ENCODE measurements around the gene SELENOW. TPM values are rescaled to one million over a fixed set of nuclear protein-coding genes. Genes with fewer than 3 reads are reported as not detected.
"Not testable (repeated sequence)": the region's sequence is repeated elsewhere in the genome, so short reads cannot be mapped to it uniquely, and the experiment has no call there.

SELENOW gene
- total RNA-seq, 2 experiments from 2014 or later: 110 to 120 TPM

DNA sequence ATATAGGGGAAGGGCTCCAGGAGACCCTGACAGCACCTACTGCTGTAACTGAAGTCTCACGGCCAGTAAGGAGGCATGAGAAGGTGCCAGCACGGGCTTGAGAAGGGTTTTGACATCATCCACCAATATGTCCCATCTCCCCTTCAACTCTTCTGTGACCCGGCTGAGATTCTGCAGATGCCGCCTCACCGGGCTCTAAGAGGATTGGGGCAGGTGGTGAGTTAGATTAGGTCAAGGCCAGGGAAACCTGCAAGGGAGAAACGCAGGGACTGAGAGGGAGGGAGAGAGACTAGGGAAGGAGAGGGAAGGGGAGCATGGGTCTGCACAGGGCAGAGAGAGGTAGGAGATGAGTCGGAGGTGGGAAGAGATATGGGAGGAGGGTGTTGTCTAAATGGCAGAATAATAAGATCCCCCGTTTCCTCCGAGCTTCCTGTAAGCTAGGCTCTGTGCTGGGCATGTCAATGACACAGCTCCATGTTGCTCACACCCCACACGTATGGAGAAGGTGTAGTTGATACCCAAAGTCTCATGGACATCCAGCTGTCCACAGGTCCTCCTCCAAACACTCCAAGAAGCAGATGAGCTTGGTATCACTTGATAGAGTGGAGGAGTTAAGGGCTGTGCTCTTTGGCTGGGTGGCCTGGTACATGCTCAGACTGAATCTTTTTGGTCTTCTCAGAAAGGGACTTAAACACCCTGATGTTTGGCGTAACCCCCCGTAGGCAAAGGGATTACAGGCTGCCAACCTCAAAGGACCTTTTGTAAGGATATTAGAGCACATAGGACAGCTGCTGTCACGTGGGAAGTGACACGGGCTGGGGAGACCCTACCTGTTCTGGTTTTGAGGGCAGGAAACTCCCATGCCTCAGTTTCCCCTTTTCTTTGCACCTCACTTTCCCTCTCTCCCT is 19.7 kb downstream of the SELENOW start:
- H3K27ac Mint-ChIP-seq: no peak overlapping the region
- H3K27me3 Mint-ChIP-seq: peaks cover 2% of the 10 kb centered on the region
- no peak for DNase-seq
- no peaks in the 10 kb centered on the region for H3K4me1 Mint-ChIP-seq
- ChIA-PET POLR2A (no interaction called here), CTCF (interaction anchor here (0.5 to 2.8 kb wide), 2 partner anchors 9 to 49 kb away, joined by 4 to 14 read pairs; no protein-coding TSS in a partner anchor)
- H3K36me3 Mint-ChIP-seq (ENCODE audit: low read depth): no peaks in the 10 kb centered on the region
- H3K9me3 Mint-ChIP-seq: peaks cover 5% of the 10 kb centered on the region
- no peak overlapping the region for H3K4me3 Mint-ChIP-seq

DNA sequence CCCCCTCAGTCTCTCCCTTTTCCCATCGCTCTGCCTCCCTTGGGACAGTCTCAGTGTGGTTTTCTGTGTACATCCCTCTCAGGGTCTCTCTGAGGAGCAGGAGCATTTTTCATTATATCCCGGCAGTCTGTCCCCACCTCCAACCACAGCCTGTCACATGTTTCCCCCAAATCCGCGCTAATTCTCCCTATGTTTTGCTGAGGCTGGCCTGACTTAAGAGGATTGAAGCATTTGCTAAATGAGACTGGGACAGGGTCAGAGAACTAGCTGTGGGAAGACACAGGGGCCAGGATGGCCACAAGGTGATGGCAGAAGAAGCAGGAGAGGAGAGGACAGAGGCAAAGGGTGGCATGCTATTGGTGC is 20.4 kb downstream of the SELENOW start:
- POLR2A ChIA-PET: no interaction called here
- no peaks in the 10 kb centered on the region for H3K4me1 Mint-ChIP-seq
- no peak overlapping the region for H3K27ac Mint-ChIP-seq
- DNase-seq: no peak
- H3K36me3 Mint-ChIP-seq (ENCODE audit: low read depth): no peaks in the 10 kb centered on the region
- peaks cover 2% of the 10 kb centered on the region for H3K27me3 Mint-ChIP-seq
- peaks cover 5% of the 10 kb centered on the region for H3K9me3 Mint-ChIP-seq
- CTCF ChIA-PET: interaction anchor here (0.5 to 2.8 kb wide), 2 partner anchors 10 to 48 kb away, joined by 4 to 14 read pairs; no protein-coding TSS in a partner anchor
- H3K4me3 Mint-ChIP-seq: no peak overlapping the region

DNA sequence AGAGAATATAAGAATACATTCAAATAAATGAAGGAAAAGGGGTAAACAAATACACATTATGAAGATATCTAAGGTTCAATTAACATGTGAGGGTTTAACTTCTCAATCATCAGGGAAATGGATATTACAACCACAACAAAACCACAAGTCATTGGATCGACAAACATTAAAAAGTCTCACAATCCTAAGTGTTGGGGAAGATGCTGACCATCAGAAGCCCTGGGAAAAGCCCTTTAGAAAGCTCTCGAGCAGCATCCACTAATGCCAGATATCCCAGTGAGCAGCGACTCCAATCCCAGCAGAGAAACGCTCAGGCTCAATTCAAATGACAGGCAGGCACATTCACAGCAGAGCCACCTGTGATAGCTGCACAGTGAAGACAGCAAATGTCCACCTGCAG is 22.8 kb downstream of the SELENOW start:
- ChIA-PET POLR2A (no interaction called here), CTCF (interaction anchor here (1.4 kb wide), 1 partner anchor 10 kb away, joined by 4 read pairs; no protein-coding TSS in a partner anchor)
- Mint-ChIP-seq H3K4me3 (no peak overlapping the region), H3K9me3 (peaks cover 5% of the 10 kb centered on the region), H3K27me3 (peaks cover 2% of the 10 kb centered on the region), H3K27ac (no peak overlapping the region), H3K36me3 (ENCODE audit: low read depth) (no peaks in the 10 kb centered on the region), H3K4me1 (no peaks in the 10 kb centered on the region)
- DNase-seq: no peak

DNA sequence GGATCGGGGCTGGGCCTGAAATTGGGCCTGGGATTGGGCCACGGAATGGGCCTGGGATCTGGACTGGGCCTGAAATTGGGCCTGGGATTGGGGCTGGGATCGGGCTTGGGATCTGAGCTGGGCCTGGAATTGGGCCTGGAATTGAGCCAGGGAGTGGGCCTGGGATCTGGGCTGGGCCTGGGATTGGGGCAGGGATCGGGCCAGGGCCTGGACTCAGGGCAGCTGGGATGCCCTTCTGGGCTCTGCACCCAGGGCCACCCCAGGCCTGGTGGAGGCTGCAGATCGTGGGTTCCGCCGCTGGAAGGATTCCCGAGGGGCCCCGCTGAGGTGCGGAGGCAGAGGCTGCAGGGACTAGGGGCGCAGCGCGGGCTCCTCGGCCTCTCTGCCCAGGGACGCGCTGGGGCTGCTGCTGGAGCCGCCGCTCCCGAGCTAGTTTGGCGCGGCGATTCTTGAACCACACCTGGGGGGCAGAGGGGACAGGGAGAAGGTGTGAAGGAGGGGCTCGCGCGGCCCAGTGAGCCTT is 24.1 kb downstream of the SELENOW start:
- no peaks in the 10 kb centered on the region for H3K36me3 Mint-ChIP-seq (ENCODE audit: low read depth)
- peaks cover 2% of the 10 kb centered on the region for H3K27me3 Mint-ChIP-seq
- no peak overlapping the region for H3K4me3 Mint-ChIP-seq
- POLR2A ChIA-PET: no interaction called here
- H3K27ac Mint-ChIP-seq: no peak overlapping the region
- DNase-seq: no peak
- peaks cover 5% of the 10 kb centered on the region for H3K9me3 Mint-ChIP-seq
- no peaks in the 10 kb centered on the region for H3K4me1 Mint-ChIP-seq
- CTCF ChIA-PET: no interaction called here

DNA sequence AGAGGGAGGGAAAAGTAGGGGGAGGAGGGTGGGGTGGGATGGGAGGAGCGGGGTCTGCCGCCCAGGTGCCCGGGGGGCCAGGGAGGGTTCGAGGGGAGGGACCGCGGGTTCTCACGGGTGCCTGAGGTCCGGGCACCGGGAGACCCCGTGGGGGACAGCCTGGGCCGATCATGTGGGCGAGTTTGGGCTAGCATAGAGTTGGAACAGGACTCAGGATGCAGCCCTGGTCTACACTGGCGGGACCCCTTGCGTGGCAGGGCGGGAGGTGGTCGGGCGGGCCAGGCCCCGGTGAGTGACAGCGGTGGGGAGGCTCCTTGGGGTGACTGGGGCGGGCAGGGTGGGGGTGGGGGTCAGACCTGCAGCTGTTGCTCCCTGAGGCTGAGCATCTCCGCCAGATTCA is 24.6 kb downstream of the SELENOW start:
- H3K36me3 Mint-ChIP-seq (ENCODE audit: low read depth); POLR2A ChIA-PET; H3K4me3 Mint-ChIP-seq; CTCF ChIA-PET; H3K4me1 Mint-ChIP-seq; DNase-seq; H3K27ac Mint-ChIP-seq; H3K27me3 Mint-ChIP-seq; H3K9me3 Mint-ChIP-seq: not testable (repeated sequence)

DNA sequence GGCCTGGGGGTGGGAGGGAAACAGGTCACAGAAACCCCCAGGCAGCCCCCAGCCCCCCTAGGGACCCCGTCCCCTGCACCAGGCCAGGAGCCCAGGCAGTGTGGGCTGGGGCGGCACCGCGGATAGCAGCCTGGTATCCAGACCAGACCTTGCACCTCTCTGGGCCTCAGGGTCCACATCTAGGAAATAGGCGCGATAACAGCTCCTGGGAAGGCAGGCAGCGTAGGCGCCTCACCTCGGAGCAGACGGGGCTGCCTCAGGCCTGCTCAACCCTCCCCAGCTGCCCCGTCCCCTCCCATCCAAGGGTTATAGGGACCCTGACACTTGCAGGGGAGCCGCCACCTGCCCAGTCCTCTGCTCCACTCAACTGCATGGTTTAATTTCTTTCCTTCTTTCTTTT is 25.2 kb downstream of the SELENOW start:
- H3K9me3 Mint-ChIP-seq; H3K4me3 Mint-ChIP-seq; H3K27me3 Mint-ChIP-seq; H3K4me1 Mint-ChIP-seq; H3K36me3 Mint-ChIP-seq (ENCODE audit: low read depth); CTCF ChIA-PET; H3K27ac Mint-ChIP-seq; DNase-seq; POLR2A ChIA-PET: not testable (repeated sequence)

DNA sequence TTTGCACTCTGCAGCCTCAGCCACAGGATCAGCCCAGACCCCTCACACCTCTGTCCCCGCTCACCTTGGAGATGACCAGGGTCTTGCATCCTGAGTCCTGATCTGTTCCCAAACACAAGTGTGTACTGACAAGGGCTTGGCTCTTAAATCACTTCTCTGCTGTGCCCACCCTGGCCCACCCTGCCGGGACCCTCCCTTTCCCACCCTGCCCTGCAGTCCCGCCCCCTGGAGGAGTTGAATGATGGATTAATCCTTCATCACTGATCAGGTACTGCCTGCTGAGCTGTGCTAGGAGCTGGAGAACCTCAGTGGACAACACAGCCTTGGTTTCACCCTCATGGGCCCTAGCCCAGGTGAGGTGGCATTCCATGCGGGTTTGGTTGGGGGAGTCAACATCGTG is 25.9 kb downstream of the SELENOW start, which contains the start of gene TPRX1:
TPRX1 (minus strand) TSS at position 101 of the 400 bp plus-strand sequence; CDS start at position 89, 12 bp downstream.
- H3K9me3 Mint-ChIP-seq; H3K4me1 Mint-ChIP-seq; H3K36me3 Mint-ChIP-seq (ENCODE audit: low read depth); DNase-seq; H3K27ac Mint-ChIP-seq; H3K27me3 Mint-ChIP-seq; POLR2A ChIA-PET; H3K4me3 Mint-ChIP-seq; CTCF ChIA-PET: not testable (repeated sequence)

DNA sequence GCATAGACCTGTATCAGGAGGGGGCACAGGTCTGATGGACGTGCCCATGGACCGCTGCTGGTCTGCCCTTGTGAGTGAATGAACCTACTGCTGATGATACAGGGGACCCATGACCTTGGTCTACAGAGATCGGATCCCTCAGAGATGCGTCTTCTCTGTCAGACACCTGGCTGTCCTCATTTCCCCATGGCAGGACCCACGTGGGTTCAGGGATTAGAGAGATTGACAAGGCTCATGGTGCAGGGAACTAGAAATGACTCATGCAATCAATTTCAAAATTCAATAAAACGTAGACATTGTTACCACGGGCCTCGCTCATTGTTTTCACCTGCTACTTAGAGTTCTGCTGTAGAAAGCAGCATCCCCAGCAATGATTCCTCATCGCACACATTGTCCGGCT is 26.8 kb downstream of the SELENOW start:
- H3K4me1 Mint-ChIP-seq: no peaks in the 10 kb centered on the region
- no peak overlapping the region for H3K4me3 Mint-ChIP-seq
- no peak for DNase-seq
- no peaks in the 10 kb centered on the region for H3K36me3 Mint-ChIP-seq (ENCODE audit: low read depth)
- H3K9me3 Mint-ChIP-seq: peaks cover 5% of the 10 kb centered on the region
- H3K27ac Mint-ChIP-seq: no peak overlapping the region
- ChIA-PET CTCF (no interaction called here), POLR2A (no interaction called here)
- H3K27me3 Mint-ChIP-seq: peaks cover 2% of the 10 kb centered on the region

DNA sequence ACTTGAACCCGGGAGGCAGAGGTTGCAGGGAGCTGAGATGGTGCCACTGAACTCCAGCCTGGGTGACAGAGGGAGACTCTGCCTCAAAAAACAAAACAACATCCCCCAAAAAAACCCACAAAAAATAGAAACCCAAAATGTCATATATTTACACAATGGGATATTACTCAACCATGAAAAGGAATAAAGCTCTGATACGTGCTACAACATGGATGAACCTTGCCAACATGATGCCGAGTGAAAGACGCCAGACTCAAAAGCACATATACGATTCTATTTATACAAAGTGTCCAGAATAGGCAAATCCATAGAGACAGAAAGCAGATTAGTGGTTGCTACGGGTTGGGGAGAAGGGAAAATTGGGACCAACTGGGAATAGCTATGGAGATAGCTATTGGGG is 27.9 kb downstream of the SELENOW start:
- ChIA-PET CTCF (interaction anchor here (0.6 to 1.4 kb wide), 3 partner anchors 15 to 515 kb away, joined by 3 to 4 read pairs (median 4); no protein-coding TSS in a partner anchor), POLR2A (no interaction called here)
- Mint-ChIP-seq H3K27ac (no peak overlapping the region), H3K4me3 (no peak overlapping the region), H3K27me3 (peaks cover 2% of the 10 kb centered on the region), H3K4me1 (no peaks in the 10 kb centered on the region), H3K36me3 (ENCODE audit: low read depth) (no peaks in the 10 kb centered on the region), H3K9me3 (no peaks in the 10 kb centered on the region)
- no peak for DNase-seq

DNA sequence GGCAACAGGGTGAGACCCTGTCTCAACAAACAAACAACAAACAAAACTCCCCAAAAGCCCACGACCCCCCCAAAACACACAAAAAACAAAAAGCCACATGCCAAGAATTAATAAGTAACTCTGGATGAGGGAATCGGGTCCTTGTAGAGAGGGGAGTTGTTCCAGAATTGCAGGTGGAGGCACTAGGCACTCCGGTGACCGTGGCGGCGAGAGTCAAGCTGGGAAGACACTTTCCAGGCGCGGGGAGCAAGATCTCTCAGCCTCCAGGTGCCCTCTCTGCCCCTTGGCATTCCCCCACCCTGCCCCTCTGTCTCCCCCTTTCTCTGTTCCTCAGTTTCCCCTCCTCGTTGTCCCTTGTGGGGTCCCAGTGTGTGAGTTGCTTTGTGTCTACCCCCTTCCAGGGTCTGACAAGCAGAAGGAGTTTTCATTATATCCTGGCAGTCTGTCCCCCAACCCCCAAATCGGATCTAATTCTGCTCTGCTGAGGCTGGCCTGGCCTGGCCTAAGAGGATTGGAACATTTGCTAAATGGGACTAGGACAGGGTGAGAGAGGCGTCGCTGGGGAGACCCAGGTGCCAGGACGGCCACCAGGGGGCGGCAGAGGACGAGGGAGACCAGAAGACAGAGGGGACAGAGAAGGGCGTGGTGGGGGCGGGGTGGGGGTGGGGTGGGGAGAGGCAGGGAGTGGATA is 34.9 kb downstream of the SELENOW start:
- CTCF ChIA-PET: interaction anchor here (2.2 kb wide), 1 partner anchor 50 kb away, joined by 11 read pairs; no protein-coding TSS in a partner anchor
- peak; percentile 78 for DNase-seq
- no peaks in the 10 kb centered on the region for H3K4me1 Mint-ChIP-seq
- no peak overlapping the region for H3K4me3 Mint-ChIP-seq
- no peaks in the 10 kb centered on the region for H3K9me3 Mint-ChIP-seq
- POLR2A ChIA-PET: no interaction called here
- no peaks in the 10 kb centered on the region for H3K36me3 Mint-ChIP-seq (ENCODE audit: low read depth)
- no peak overlapping the region for H3K27ac Mint-ChIP-seq
- H3K27me3 Mint-ChIP-seq: no peaks in the 10 kb centered on the region

DNA sequence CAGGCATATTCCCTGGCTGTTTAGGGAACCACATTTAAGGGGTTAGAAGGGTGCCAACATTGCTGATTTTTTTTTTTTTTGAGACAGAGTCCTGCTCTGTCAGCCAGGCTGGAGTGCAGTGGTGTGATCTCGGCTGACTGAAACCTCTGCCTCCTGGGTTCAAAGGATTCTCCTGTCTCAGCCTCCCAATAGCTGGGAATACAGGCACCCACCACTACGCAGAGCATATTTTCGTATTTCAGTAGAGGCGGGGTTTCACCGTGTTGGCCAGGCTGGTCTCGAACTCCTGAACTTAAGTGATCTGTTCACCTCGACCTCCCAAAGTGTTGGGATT is 35.5 kb downstream of the SELENOW start:
- DNase-seq: no peak
- ChIA-PET POLR2A (no interaction called here), CTCF (interaction anchor here (1.6 to 2.2 kb wide), 2 partner anchors 48 to 49 kb away, joined by 3 to 11 read pairs; no protein-coding TSS in a partner anchor)
- no peak overlapping the region for H3K27ac Mint-ChIP-seq
- H3K4me1 Mint-ChIP-seq: no peaks in the 10 kb centered on the region
- no peaks in the 10 kb centered on the region for H3K9me3 Mint-ChIP-seq
- H3K36me3 Mint-ChIP-seq (ENCODE audit: low read depth): no peaks in the 10 kb centered on the region
- peaks cover 4% of the 10 kb centered on the region for H3K27me3 Mint-ChIP-seq
- no peak overlapping the region for H3K4me3 Mint-ChIP-seq

DNA sequence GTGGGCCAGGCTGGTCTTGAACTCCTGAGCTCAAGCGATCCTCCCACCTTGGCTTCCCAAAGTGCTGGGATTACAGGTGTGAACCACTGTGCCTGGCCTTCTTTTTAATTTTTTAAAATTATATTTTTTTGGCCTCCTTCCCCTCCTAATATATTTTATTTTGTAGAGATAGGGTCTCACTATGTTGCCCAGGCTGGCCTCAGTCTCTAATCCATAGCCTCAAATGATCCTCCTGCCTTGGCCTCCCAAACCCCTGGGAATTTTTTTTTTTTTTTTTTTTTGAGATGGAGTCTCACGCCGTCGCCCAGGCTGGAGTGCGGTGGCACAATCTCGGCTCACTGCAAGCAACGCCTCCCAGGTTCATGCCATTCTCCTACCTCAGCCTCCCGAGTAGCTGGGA is 37.8 kb downstream of the SELENOW start:
- CTCF ChIA-PET: interaction anchor here (1.0 kb wide), 1 partner anchor 53 kb away, joined by 7 read pairs; no protein-coding TSS in a partner anchor
- H3K4me1 Mint-ChIP-seq; H3K9me3 Mint-ChIP-seq; DNase-seq; H3K4me3 Mint-ChIP-seq; H3K36me3 Mint-ChIP-seq (ENCODE audit: low read depth); POLR2A ChIA-PET; H3K27ac Mint-ChIP-seq: not testable (repeated sequence)
- H3K27me3 Mint-ChIP-seq: peaks cover 23% of the 10 kb centered on the region

DNA sequence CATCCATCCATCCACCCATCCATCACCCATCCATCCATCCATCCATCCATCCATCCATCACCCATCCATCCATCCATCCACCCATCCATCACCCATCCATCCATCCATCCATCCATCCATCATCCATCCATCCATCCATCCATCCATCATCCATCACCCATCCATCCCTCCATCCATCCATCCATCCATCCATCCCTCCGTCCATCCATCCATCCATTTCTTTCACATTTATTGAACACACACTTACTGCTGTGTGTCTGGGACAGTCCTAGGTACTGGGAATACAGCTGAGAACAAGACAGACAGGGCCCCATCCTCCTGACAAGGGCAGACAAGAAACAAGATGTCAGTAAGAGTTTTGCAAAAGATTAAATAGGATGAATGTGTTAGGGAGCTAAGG is 39.7 kb downstream of the SELENOW start:
- H3K36me3 Mint-ChIP-seq (ENCODE audit: low read depth); H3K27ac Mint-ChIP-seq; POLR2A ChIA-PET; H3K4me3 Mint-ChIP-seq; H3K4me1 Mint-ChIP-seq; H3K9me3 Mint-ChIP-seq; DNase-seq: not testable (repeated sequence)
- CTCF ChIA-PET: interaction anchor here (0.6 kb wide), 1 partner anchor 51 kb away, joined by 4 read pairs; no protein-coding TSS in a partner anchor
- H3K27me3 Mint-ChIP-seq: peaks cover 31% of the 10 kb centered on the region

Measured in activated CD4-positive, alpha-beta memory T cell treated with anti-CD3 and anti-CD28 coated beads, Interleukin-2, amount 10 ng/mL, durations not matched to agents 7 days and 5 days (primary cell).